VCaP (cell line): ENCODE data around the gene TNFAIP1.

Experiments used
- H3K27ac ChIP-seq: fragments of 450-650 bp; 2 replicates; pipeline ENCODE4 v1.5.1; 2017
- TF ChIP-seq, protein P1 (sequence below): fragments of 450-650 bp; conservative IDR thresholded peaks from 2 replicates; pipeline ENCODE4 v1.5.1; 2017; ENCODE audit warnings: mild to moderate bottlenecking, moderate library complexity

Gene TNFAIP1

DNA sequence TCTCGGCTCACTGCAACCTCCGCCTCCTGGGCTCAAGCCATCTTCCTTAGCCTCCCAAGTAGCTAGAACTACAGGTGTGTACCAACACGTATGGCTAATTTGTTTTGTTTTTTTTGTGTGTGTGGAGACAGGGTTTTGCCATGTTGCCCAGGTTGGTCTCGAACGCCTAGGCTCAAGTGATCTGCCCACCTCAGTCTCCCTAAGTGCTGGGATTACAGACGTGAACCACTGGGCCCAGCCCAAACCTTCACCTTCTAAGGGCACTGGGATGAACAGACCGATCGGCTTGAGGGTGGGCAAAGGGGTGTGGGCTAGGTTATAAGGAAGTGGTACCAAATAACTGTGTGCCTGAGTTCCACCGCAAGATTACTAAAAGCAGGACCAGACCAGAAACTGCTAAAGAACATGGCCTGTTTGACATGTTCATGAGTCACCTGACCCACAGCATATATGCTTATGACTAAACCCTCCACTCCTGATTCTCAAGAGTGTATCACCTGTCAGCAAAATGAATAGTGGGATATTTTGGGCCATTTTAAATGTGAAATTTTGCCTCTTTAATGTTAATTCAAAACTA is 8.4 kb upstream of the TNFAIP1 start:
- TF ChIP-seq, protein P1, sequence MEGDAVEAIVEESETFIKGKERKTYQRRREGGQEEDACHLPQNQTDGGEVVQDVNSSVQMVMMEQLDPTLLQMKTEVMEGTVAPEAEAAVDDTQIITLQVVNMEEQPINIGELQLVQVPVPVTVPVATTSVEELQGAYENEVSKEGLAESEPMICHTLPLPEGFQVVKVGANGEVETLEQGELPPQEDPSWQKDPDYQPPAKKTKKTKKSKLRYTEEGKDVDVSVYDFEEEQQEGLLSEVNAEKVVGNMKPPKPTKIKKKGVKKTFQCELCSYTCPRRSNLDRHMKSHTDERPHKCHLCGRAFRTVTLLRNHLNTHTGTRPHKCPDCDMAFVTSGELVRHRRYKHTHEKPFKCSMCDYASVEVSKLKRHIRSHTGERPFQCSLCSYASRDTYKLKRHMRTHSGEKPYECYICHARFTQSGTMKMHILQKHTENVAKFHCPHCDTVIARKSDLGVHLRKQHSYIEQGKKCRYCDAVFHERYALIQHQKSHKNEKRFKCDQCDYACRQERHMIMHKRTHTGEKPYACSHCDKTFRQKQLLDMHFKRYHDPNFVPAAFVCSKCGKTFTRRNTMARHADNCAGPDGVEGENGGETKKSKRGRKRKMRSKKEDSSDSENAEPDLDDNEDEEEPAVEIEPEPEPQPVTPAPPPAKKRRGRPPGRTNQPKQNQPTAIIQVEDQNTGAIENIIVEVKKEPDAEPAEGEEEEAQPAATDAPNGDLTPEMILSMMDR: no peak
- peak overlapping the region; percentile 88 for H3K27ac ChIP-seq

DNA sequence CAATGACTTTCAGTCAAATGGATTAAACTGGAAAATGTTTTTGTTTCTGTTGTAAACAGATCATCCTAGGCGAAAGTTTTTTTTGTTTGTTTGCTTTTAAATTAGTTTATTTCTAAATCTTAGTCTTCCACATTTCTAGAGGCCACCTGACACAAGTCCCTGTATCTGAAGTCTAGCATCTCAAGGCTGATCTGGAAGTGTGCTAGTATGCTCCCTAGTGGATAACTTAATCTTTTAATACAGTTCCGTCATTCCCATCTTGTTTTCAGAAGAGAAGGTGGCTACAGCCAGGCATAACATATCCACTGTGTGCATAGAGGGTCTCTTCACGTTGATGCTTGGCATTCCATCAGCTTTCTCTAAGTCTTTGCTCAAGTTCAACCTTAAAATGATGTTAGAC is 7.9 kb upstream of the TNFAIP1 start:
- TF ChIP-seq, protein P1: peak; percentile 45

DNA sequence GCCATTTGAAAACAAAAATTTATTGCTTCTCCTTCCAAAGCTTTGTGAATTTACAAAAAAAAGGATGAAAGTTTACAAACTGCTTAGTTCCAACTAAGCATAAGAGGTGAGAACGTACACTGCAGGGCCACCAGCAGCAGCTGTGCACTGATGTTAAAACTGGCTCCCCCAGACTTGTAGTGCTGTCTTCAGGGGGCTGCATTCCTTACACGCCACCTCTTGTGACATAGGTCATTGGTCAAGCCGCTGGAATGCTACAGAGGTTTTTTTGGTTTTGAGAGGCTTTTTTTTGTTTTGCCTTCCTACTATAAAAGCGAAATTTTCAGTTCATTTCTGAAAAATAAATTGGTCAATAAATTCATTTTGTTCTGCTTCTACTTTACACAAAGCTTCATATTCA is 7.2 kb upstream of the TNFAIP1 start:
- TF ChIP-seq, protein P1: no peak
- peak overlapping the region; percentile 88 for H3K27ac ChIP-seq

More for the DNA sequence above, 7.9 kb upstream of the TNFAIP1 start:
- H3K27ac ChIP-seq: peak overlapping the region; percentile 88

DNA sequence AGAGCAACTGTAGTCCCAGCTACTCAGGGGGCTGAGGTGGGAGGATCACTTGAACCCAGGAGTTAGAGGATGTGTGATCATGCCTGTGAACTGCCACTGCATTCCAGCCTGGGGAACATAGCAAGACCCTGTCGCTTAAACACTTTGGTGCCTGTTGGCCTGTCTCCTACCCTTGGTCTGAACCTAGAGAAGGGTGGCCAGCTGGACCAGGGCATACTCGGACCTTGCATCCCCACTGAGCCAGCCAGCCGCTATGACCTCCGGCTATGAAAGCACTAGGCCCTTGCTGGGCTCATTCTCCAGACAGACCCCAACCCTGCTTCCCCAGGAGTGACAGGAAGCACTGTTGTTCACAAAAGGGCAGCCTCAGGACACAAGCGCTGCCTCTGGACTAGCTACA is 4.9 kb upstream of the TNFAIP1 start:
- no peak overlapping the region for H3K27ac ChIP-seq
- TF ChIP-seq, protein P1: no peak

DNA sequence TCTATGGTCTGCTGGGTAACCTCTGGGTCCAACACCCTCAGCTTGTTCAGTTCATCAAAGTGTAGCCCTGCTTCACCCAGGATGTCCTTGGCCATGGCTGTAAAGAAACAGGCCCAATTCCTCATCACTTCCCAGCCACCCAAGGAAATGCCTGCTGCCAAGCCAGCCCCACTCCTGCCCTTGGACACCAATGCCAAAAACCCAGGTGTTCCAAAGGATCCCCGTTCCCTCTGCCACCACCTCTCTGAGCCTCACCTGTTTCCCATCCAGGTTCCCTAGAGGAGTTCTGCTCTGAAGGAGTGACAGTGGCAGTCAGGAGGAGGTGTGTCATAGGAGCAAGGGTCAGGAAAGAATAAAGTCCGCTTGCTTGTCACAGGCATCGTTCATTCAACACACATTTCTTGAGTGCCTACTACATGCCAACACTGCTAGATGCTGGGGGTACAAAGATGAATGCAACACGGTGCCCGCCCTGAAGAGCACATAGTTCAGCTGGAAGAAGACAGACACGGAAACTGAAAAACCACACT is 3.6 kb upstream of the TNFAIP1 start:
- no peak overlapping the region for H3K27ac ChIP-seq
- TF ChIP-seq, protein P1: no peak

DNA sequence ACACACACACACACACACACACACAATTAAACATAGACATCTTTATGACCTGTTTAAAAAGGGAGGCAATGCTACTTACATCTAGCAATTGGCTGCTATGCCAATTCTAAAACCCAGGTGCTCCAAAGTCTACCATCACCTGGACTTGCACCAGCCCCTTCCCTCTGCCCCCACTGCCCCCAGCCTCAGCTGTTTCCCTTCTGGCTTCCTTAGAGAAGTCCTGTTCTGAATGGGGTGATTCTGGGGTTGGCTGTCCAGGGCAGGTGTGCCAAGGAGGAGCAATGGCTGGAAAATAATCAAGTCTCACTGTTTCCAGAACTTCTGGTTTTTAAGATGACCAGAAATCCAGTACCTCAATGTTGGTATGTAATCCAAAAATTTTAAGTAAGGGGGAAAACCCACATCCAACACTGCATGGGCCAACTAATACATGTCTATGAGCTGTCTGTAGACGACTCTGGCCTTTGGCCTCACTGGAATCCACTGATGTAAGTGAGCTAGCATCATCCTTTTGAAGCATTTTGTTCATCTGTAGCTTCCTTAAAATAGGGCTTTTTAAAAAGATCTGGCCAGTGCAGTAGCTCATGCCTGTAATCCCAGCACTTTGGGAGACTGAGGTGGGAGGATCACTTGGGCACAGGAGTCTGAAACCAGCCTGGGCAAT is 2.3 kb upstream of the TNFAIP1 start:
- H3K27ac ChIP-seq: peak overlapping the region; percentile 85
- TF ChIP-seq, protein P1: no peak

DNA sequence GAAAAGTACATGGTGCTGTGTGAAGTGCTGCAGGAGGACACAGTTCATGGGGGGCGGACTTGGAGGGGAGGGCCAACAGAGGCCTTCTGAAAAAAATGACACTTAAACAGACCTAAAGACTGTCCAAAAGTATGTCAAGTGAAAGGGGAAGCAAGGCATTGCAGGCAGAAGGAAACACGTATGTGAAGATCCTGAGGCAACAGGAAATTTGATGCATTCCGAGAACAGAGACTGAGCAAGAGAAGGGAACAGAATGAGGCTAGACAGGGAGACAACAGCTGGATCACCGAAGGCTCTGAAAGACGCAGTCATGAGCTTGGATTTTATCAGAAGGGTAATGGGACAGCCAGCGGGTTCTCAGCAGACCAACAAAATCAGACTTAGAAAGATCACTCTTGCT is 1.4 kb upstream of the TNFAIP1 start:
- TF ChIP-seq, protein P1: no peak
- peak overlapping the region; percentile 85 for H3K27ac ChIP-seq
